ENCODE data around the gene EPG5.
A peak's percentile ranks its signal among the peaks of the same experiment; 100 is the strongest.
"Not testable (repeated sequence)": the region's sequence is repeated elsewhere in the genome, so short reads cannot be mapped to it uniquely, and the experiment has no call there.

Gene EPG5

GRCh38 chr18:45974088-45974536, 7.0 kb upstream of the EPG5 start:
- DNase-seq (ENCODE audit: low spot score), result peak; percentile 85

GRCh38 chr18:45964913-45965312, 2.2 kb downstream of the EPG5 start:
- DNase-seq (ENCODE audit: low spot score), result not testable (repeated sequence)

- peak; percentile 32 for DNase-seq (ENCODE audit: low spot score)
Measured at GRCh38 chr18:45962866-45963265, 4.3 kb downstream of the EPG5 start.

- peak; percentile 9 for DNase-seq (ENCODE audit: low spot score)
Measured at GRCh38 chr18:45962461-45962860, 4.7 kb downstream of the EPG5 start.

GRCh38 chr18:45959484-45959883, 7.6 kb downstream of the EPG5 start:
- not testable (repeated sequence) for DNase-seq (ENCODE audit: low spot score)

- no peak for DNase-seq (ENCODE audit: low spot score)
Measured at GRCh38 chr18:45958730-45959129, 8.4 kb downstream of the EPG5 start.

- no peak for DNase-seq (ENCODE audit: low spot score)
Measured at GRCh38 chr18:45958027-45958426, 9.1 kb downstream of the EPG5 start.

- DNase-seq (ENCODE audit: low spot score), result no peak
Measured at GRCh38 chr18:45957100-45957499, 10.0 kb downstream of the EPG5 start.

GRCh38 chr18:45954070-45954934, 12.8 kb downstream of the EPG5 start:
- DNase-seq (ENCODE audit: low spot score), result peak; percentile 92

- peak; percentile 87 for DNase-seq (ENCODE audit: low spot score)
Measured at GRCh38 chr18:45951016-45951714, 16.0 kb downstream of the EPG5 start.

GRCh38 chr18:45945669-45946068, 21.5 kb downstream of the EPG5 start:
- no peak for DNase-seq (ENCODE audit: low spot score)

GRCh38 chr18:45940724-45941123, 26.4 kb downstream of the EPG5 start:
- no peak for DNase-seq (ENCODE audit: low spot score)

- DNase-seq (ENCODE audit: low spot score), result no peak
Measured at GRCh38 chr18:45939236-45939635, 27.9 kb downstream of the EPG5 start.

- no peak for DNase-seq (ENCODE audit: low spot score)
Measured at GRCh38 chr18:45938488-45938935, 28.6 kb downstream of the EPG5 start.

GRCh38 chr18:45935591-45936335, 31.4 kb downstream of the EPG5 start:
- DNase-seq (ENCODE audit: low spot score), result no peak

- no peak for DNase-seq (ENCODE audit: low spot score)
Measured at GRCh38 chr18:45932708-45933107, 34.4 kb downstream of the EPG5 start.

- DNase-seq (ENCODE audit: low spot score), result no peak
Measured at GRCh38 chr18:45930963-45931362, 36.2 kb downstream of the EPG5 start.

GRCh38 chr18:45926691-45927090, 40.4 kb downstream of the EPG5 start:
- DNase-seq (ENCODE audit: low spot score), result no peak

GRCh38 chr18:45926085-45926484, 41.0 kb downstream of the EPG5 start:
- DNase-seq (ENCODE audit: low spot score), result no peak

- no peak for DNase-seq (ENCODE audit: low spot score)
Measured at GRCh38 chr18:45923138-45923537, 44.0 kb downstream of the EPG5 start.

GRCh38 chr18:45920367-45920766, 46.8 kb downstream of the EPG5 start:
- DNase-seq (ENCODE audit: low spot score), result no peak

- DNase-seq (ENCODE audit: low spot score), result no peak
Measured at GRCh38 chr18:45916302-45916701, 50.8 kb downstream of the EPG5 start.
